Panc1 (cell line): Measurements from ENCODE around the gene NME3.

Experiments
- CTCF ChIP-seq: fragments of 450-650 bp; IDR thresholded peaks from 2 replicates; pipeline ENCODE4 v1.5.1; 2017; ENCODE audit warnings: mild to moderate bottlenecking
- POLR2AphosphoS5 ChIP-seq: IDR thresholded peaks from 2 replicates; pipeline ENCODE4 v1.6.1; 2012; ENCODE audit warnings: mild to moderate bottlenecking, low read depth, low read length, moderate library complexity
- REST ChIP-seq, 2 experiments: IDR thresholded peaks; 2 replicates each; pipeline ENCODE4 v1.6.1; 2011 to 2012; ENCODE audit warnings: low read depth in 2 of 2, control low read depth in 1 of 2, low read length in 1 of 2, mild to moderate bottlenecking in 1 of 2, moderate library complexity in 1 of 2; ENCODE audit not compliant: insufficient read depth in 1 of 2
- SIN3A ChIP-seq: IDR thresholded peaks from 2 replicates; pipeline ENCODE4 v1.6.1; 2012; ENCODE audit warnings: low read depth, mild to moderate bottlenecking, low read length, moderate library complexity, borderline replicate concordance; ENCODE audit not compliant: insufficient read depth
- TCF7L2 ChIP-seq: IDR thresholded peaks from 2 replicates; pipeline ENCODE4 v1.6.1; 2011; ENCODE audit warnings: mild to moderate bottlenecking, low read depth, low read length, inconsistent platforms

DNA sequence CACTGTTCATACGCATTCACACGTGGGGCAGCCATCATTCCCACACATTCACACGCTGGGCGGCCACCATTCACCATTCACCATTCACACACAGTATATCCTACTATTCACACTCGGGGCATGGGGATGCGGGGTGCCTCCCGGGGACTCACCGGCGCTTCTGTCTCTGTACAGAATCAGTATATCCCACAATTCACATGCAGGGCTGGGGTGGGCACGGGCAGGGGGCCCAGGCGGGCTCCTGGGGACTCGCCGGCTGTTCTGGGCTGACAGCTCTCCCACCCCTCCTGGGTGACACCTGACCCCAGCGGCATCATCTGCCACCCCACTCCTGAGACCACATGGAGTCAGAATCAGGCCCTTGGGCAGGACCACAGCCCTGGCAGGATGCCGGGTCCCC is 9.6 kb downstream of the NME3 start:
- TF ChIP-seq CTCF (no peak), REST (IDR thresholded peaks at IDR 0.05; ENCODE audit: insufficient read depth in 1 of 2, low read depth in 2 of 2, low read length in 1 of 2) (no peak), SIN3A (no peak), TCF7L2 (no peak), POLR2AphosphoS5 (no peak)
